Measurements from ENCODE around the gene P4HB.

P4HB gene

GRCh38 chr17:81794509-81794908 lies 65.8 kb downstream of the P4HB start:
- no peak for TF ChIP-seq CTCF (IDR thresholded peaks at IDR 0.05; ENCODE audit: low read depth, low read length)
- no peak for DNase-seq (ENCODE audit: extremely low read depth, low read depth)

GRCh38 chr17:81794074-81794476 lies 66.3 kb downstream of the P4HB start:
- TF ChIP-seq CTCF (IDR thresholded peaks at IDR 0.05; ENCODE audit: low read depth, low read length) = no peak
- DNase-seq (ENCODE audit: extremely low read depth, low read depth) = no peak
